K562 (cell line): ENCODE measurements around the gene ZSWIM3. TPM values are rescaled to one million over a fixed set of nuclear protein-coding genes. Genes with fewer than 3 reads are reported as not detected.

ENCODE experiments used
- ARID1B ChIP-seq: fragments of 450-650 bp; IDR thresholded peaks from 2 replicates; pipeline ENCODE4 v1.6.1; 2016; ENCODE audit warnings: antibody characterized with exemption, mild to moderate bottlenecking, inconsistent platforms
- CBFA2T2 ChIP-seq: fragments of 450-650 bp; conservative IDR thresholded peaks from 2 replicates; pipeline ENCODE4 v1.6.1; 2017; ENCODE audit warnings: mild to moderate bottlenecking
- CBFA2T3 ChIP-seq: fragments of 450-650 bp; IDR thresholded peaks from 2 replicates; pipeline ENCODE4 v1.6.1; 2017
- CREBBP ChIP-seq: IDR thresholded peaks from one replicate; pipeline ENCODE4 v1.6.1; 2012; ENCODE audit warnings: low read depth, mild to moderate bottlenecking, control low read depth, inconsistent platforms, low read length
- ELF4 ChIP-seq: fragments of 450-650 bp; formaldehyde crosslinking; IDR thresholded peaks from 2 replicates; pipeline ENCODE4 v1.4.0; 2022; ENCODE audit warnings: missing genetic modification characterization
- GABPB2 ChIP-seq: fragments of 250-450 bp; sonication (Bioruptor Pico); conservative IDR thresholded peaks from 2 replicates; pipeline ENCODE4 v1.5.1; 2021; ENCODE audit warnings: mild to moderate bottlenecking
- NONO ChIP-seq, 2 experiments: fragments of 200-400 bp in 1 of 2; fragments of 450-650 bp in 1 of 2; formaldehyde crosslinking in 1 of 2; IDR thresholded peaks; 2 replicates each; pipeline ENCODE4 v1.6.1; 2017; ENCODE audit warnings: low read depth in 2 of 2, mild to moderate bottlenecking in 2 of 2, moderate library complexity in 2 of 2, low read length in 1 of 2
- PKNOX1 ChIP-seq: fragments of 450-650 bp; IDR thresholded peaks from 2 replicates; pipeline ENCODE4 v1.6.1; 2016
- RBM17 ChIP-seq: fragments of 200-400 bp; formaldehyde crosslinking; IDR thresholded peaks from 2 replicates; pipeline ENCODE4 v1.6.1; 2017; ENCODE audit warnings: low read depth, mild to moderate bottlenecking, low read length, borderline replicate concordance
- SAP30 ChIP-seq: fragments of 200-600 bp; sonication (generic); IDR thresholded peaks from 2 replicates; pipeline ENCODE4 v1.6.1; 2012; ENCODE audit warnings: borderline replicate concordance, low read depth, mild to moderate bottlenecking, moderate library complexity, low read length, control low read depth, inconsistent platforms; ENCODE audit not compliant: insufficient read depth, poor library complexity, severe bottlenecking
- SNAPC5 ChIP-seq: fragments of 250-450 bp; sonication (Bioruptor Pico); IDR thresholded peaks from 2 replicates; pipeline ENCODE4 v1.8.0; 2021; ENCODE audit warnings: moderate library complexity, mild to moderate bottlenecking, inconsistent platforms
- SNIP1 ChIP-seq: fragments of 450-650 bp; IDR thresholded peaks from 2 replicates; pipeline ENCODE4 v1.7.1; 2017; ENCODE audit warnings: low read depth, mild to moderate bottlenecking
- SP2 ChIP-seq: IDR thresholded peaks from 2 replicates; pipeline ENCODE4 v1.6.1; 2011; ENCODE audit warnings: mild to moderate bottlenecking, low read depth, low read length, moderate library complexity; ENCODE audit not compliant: poor library complexity, severe bottlenecking; ENCODE audit errors: extremely low read depth
- STAT5B ChIP-seq: fragments of 250-450 bp; sonication (Bioruptor Pico); IDR thresholded peaks from 2 replicates; pipeline ENCODE4 v1.8.0; 2021; ENCODE audit warnings: mild to moderate bottlenecking, inconsistent platforms
- TAL1 ChIP-seq: fragments of 450-650 bp; IDR thresholded peaks from 2 replicates; pipeline ENCODE4 v1.6.1; 2016; ENCODE audit warnings: mild to moderate bottlenecking
- USF2 ChIP-seq: sonication (generic); formaldehyde crosslinking; IDR thresholded peaks from 2 replicates; pipeline ENCODE4 v1.5.0; 2020; ENCODE audit warnings: missing genetic modification reagents
- ZNF407 ChIP-seq: fragments of 450-650 bp; IDR thresholded peaks from 2 replicates; pipeline ENCODE4 v1.6.1; 2016; ENCODE audit warnings: low read depth
- ZNF584 ChIP-seq: fragments of 200-800 bp; sonication (Bioruptor generic); IDR thresholded peaks from 2 replicates; pipeline ENCODE4 v1.6.1; 2016; ENCODE audit warnings: low read depth, mild to moderate bottlenecking, missing genetic modification characterization, missing compliant biosample characterization
- ZNF77 ChIP-seq: fragments of 250-450 bp; sonication (Bioruptor Pico); IDR thresholded peaks from 2 replicates; pipeline ENCODE4 v1.5.0; 2020
- polyA plus RNA-seq, 8 experiments: library from polyadenylated mRNA; depleted of rRNA in 4 of 8; stranded (reverse) in 5 of 8; unstranded in 3 of 8; fragments of >200 nt; fragmentation: Nextera tagmentation in 2 of 8; fragmentation: Illumina TruSeq in 1 of 8; extraction: Ambion mirVana in 2 of 8; extraction: Trizol in 1 of 8; gene quantifications; 2 replicates each; pipeline versions ENCODE4 v1.2.1 to v1.2.3, GENCODE V29; 2011 to 2014; ENCODE audit warnings: inconsistent platforms in 1 of 8, missing spikeins in 1 of 8
- total RNA-seq, 7 experiments: library from RNA; depleted of rRNA in 6 of 7; stranded (reverse); fragments of >200 nt in 6 of 7; fragmentation: Illumina TruSeq in 2 of 7; extraction: Trizol in 2 of 7; gene quantifications; 2 replicates each; pipeline versions ENCODE4 v1.2.1 to v1.2.3, GENCODE V29; 2011 to 2021; ENCODE audit warnings: low replicate concordance in 1 of 7

ZSWIM3 gene
- total and polyA plus RNA-seq, 9 of the 15 experiments (the other 6 are each of a cell fraction or from before 2014, with no cell fraction given) = 1.7 to 4.3 (median 2.9) TPM

- TF ChIP-seq ZNF407 = no peak
- TF ChIP-seq ELF4 = no peak
- no peak for TF ChIP-seq ZNF584 (CRISPR knock-in tag)
- no peak for TF ChIP-seq RBM17
- TF ChIP-seq USF2 (CRISPR knock-in tag) = no peak
- peak; percentile 46 for TF ChIP-seq CBFA2T2
- TF ChIP-seq SP2 = no peak
- peak; percentile 34 for TF ChIP-seq ARID1B
- TF ChIP-seq SNAPC5 = no peak
- no peak for TF ChIP-seq CREBBP
- no peak for TF ChIP-seq SNIP1
- TF ChIP-seq NONO (IDR thresholded peaks at IDR 0.05; ENCODE audit: low read depth in 2 of 2, low read length in 1 of 2) = no peak
- TF ChIP-seq PKNOX1 = no peak
- peak; percentile 74 for TF ChIP-seq CBFA2T3
- TF ChIP-seq GABPB2 = no peak
- no peak for TF ChIP-seq STAT5B (CRISPR knock-in tag)
- TF ChIP-seq ZNF77 = no peak
- TF ChIP-seq TAL1 = peak; percentile 42; the same call in 1 of the 2 replicates
- no peak for TF ChIP-seq SAP30
- TF ChIP-seq, all 486 proteins: peak for 11
Measured at GRCh38 chr20:45818239-45818638, 39.2 kb upstream of the ZSWIM3 start (continued).
